Measurements from ENCODE around the gene ASIP.
"Not testable (repeated sequence)": the region's sequence is repeated elsewhere in the genome, so short reads cannot be mapped to it uniquely, and the experiment has no call there.

Gene ASIP

DNA sequence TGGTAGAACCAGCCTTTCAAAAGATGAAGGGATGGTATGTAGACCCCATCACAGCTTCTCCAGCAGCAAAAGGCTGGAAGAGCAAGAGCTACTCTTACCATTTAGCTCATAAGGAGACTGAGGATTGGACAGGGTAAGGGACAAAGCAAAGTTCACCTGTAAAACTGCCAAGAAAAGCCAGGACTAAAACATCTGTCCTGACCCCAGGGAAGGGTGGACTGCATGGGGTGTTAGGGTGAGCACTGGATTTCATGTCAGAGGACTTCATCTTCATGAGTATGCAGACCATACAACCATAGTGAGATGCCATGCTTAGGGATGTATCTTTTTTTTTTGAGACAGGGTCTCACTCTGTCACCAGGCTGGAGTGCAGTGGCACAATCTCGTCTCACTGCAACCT, 42.6 kb downstream of the ASIP start:
- 100% methylated on average over 1 of the region's 1 CpG; no CpG with 5 or more reads in 1 of the 2 experiments for WGBS, 2 experiments (ENCODE audit: insufficient coverage in 2 of 2)
- H3K27ac ChIP-seq (ENCODE audit: low read depth, low read length, severe bottlenecking) = no peak overlapping the region
- H3K4me3 ChIP-seq (ENCODE audit: extremely low read depth, insufficient read depth, low read length, poor library complexity, severe bottlenecking) = no peak overlapping the region
- peaks cover 93% of the 10 kb centered on the region for H3K36me3 ChIP-seq (ENCODE audit: control insufficient read depth, insufficient read depth, low read length)
- H3K4me1 ChIP-seq (ENCODE audit: control insufficient read depth, insufficient read depth, low read length, poor library complexity, severe bottlenecking) = no peaks in the 10 kb centered on the region
- no peaks in the 10 kb centered on the region for H3K9me3 ChIP-seq (ENCODE audit: control insufficient read depth, low read length)

DNA sequence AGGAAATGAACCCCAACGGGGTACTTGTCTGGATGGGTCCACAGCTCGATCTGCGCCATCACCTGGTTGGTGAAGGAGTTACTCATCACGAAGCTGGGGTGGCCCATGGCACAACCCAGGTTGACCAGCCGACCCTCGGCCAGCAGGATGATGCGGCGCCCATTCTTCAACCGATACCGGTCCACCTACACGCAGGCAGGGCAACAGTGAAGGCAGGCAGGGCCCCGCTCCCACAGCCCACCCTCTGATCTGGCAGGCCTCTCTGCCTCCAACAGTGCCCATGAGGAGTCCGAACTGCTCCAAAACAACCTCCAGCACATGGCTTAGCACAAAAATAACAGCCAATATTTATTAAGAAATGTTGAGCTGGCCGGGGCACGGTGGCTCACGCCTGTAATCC, 44.2 kb downstream of the ASIP start:
- Histone ChIP-seq H3K4me3 (ENCODE audit: extremely low read depth, insufficient read depth, low read length, poor library complexity, severe bottlenecking) (no peak overlapping the region), H3K4me1 (ENCODE audit: control insufficient read depth, insufficient read depth, low read length, poor library complexity, severe bottlenecking) (no peaks in the 10 kb centered on the region), H3K36me3 (ENCODE audit: control insufficient read depth, insufficient read depth, low read length) (peaks cover 89% of the 10 kb centered on the region), H3K9me3 (ENCODE audit: control insufficient read depth, low read length) (no peaks in the 10 kb centered on the region), H3K27ac (ENCODE audit: low read depth, low read length, severe bottlenecking) (no peak overlapping the region)
- 95 to 96% methylated on average over 15 to 16 of the region's 16 CpGs for WGBS, 2 experiments (ENCODE audit: insufficient coverage in 2 of 2)

DNA sequence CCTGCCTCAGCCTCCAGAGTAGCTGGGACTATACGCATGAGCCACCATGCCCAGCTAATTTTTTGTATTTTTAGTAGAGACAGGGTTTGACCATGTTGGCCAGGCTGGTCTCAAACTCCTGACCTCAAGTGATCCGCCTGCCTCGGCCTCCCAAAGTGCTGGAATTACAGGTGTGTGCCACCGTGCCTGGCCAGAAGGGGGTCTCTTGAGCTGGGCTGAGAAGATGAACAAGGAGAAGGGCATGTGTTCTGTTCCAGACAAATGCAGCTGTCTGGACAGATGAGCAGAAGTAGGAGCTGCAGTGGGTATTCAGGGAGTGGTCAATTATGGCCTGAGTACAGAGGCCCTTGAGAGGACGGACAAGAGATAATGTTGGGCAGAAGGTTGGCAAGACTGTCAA, 46.3 kb downstream of the ASIP start:
- H3K36me3 ChIP-seq (ENCODE audit: control insufficient read depth, insufficient read depth, low read length) = peaks cover 89% of the 10 kb centered on the region
- H3K27ac ChIP-seq (ENCODE audit: low read depth, low read length, severe bottlenecking); H3K4me3 ChIP-seq (ENCODE audit: extremely low read depth, insufficient read depth, low read length, poor library complexity, severe bottlenecking); H3K4me1 ChIP-seq (ENCODE audit: control insufficient read depth, insufficient read depth, low read length, poor library complexity, severe bottlenecking); H3K9me3 ChIP-seq (ENCODE audit: control insufficient read depth, low read length): not testable (repeated sequence)
- 90 to 100% methylated on average over 5 of the region's 5 CpGs for WGBS, 2 experiments (ENCODE audit: insufficient coverage in 2 of 2)

DNA sequence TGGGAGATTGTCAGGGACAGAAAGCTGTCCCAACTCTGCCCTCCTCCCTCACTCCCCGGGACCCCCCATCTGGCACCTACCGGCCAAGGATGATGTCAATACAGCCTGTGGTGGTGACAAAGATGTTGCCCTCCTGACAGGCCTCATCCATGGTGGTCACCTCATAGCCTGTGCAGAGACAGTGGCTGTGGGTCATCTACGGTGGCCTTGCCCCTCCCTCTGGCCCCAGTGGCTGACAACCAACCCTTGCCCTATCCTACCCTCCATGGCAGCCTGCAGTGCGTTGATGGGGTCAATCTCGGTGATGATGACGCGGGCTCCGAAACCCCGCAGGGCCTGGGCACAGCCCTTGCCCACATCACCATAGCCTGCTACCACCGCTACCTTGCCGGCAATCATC, 49.2 kb downstream of the ASIP start:
- Histone ChIP-seq H3K4me3 (ENCODE audit: extremely low read depth, insufficient read depth, low read length, poor library complexity, severe bottlenecking) (no peak overlapping the region), H3K4me1 (ENCODE audit: control insufficient read depth, insufficient read depth, low read length, poor library complexity, severe bottlenecking) (peaks cover 2% of the 10 kb centered on the region), H3K36me3 (ENCODE audit: control insufficient read depth, insufficient read depth, low read length) (peaks cover 89% of the 10 kb centered on the region), H3K9me3 (ENCODE audit: control insufficient read depth, low read length) (no peaks in the 10 kb centered on the region), H3K27ac (ENCODE audit: low read depth, low read length, severe bottlenecking) (no peak overlapping the region)
- 84 to 100% methylated on average over 6 to 8 of the region's 11 CpGs for WGBS, 2 experiments (ENCODE audit: insufficient coverage in 2 of 2)

DNA sequence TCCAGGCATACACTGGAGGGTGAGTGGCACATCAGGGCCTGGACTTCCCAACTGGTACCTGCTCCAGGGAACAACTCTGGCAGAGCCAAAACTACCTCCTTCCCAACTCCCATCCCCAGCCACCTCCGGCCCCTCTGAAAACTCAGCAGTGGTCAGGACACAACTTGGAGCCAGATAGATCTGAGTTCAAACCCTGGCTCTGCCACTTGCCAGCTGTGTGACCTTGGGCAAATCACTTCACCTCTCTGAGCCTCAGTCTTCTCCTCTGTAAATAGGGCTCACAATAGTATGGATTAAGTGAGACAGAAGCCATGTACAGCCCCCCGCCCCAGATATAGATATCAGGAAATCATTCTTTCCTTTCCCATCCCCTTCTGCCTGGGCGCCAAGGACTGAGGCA, 51.3 kb downstream of the ASIP start:
- no peak overlapping the region for H3K27ac ChIP-seq (ENCODE audit: low read depth, low read length, severe bottlenecking)
- no peak overlapping the region for H3K4me3 ChIP-seq (ENCODE audit: extremely low read depth, insufficient read depth, low read length, poor library complexity, severe bottlenecking)
- peaks cover 2% of the 10 kb centered on the region for H3K4me1 ChIP-seq (ENCODE audit: control insufficient read depth, insufficient read depth, low read length, poor library complexity, severe bottlenecking)
- peaks cover 84% of the 10 kb centered on the region for H3K36me3 ChIP-seq (ENCODE audit: control insufficient read depth, insufficient read depth, low read length)
- H3K9me3 ChIP-seq (ENCODE audit: control insufficient read depth, low read length) = no peaks in the 10 kb centered on the region
- WGBS, 2 experiments (ENCODE audit: insufficient coverage in 2 of 2) = 100% methylated on average over 2 of the region's 3 CpGs; no CpG with 5 or more reads in 1 of the 2 experiments

DNA sequence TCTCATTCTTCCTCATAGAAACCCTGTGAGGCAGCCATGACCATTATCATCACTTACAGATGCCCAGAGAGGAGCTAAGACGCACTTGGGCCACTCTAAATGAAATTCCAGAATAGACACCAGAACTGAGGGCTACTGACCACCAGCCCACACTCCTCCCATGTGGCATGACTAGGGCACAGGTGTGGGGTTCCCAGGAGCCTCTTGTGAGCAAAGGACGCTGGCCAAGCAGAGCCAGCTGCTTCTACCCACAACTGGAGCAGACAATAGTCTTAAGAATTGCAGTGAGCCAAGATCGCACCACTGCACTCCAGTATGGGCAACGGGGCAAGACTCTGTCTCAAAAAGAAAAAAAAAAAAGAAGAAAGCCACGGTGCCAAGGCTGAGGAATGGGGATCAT, 51.9 kb downstream of the ASIP start:
- H3K36me3 ChIP-seq (ENCODE audit: control insufficient read depth, insufficient read depth, low read length) = peaks cover 78% of the 10 kb centered on the region
- H3K9me3 ChIP-seq (ENCODE audit: control insufficient read depth, low read length) = no peaks in the 10 kb centered on the region
- WGBS, 2 experiments (ENCODE audit: insufficient coverage in 2 of 2) = 86 to 92% methylated on average over 4 to 5 of the region's 5 CpGs
- H3K27ac ChIP-seq (ENCODE audit: low read depth, low read length, severe bottlenecking) = no peak overlapping the region
- no peak overlapping the region for H3K4me3 ChIP-seq (ENCODE audit: extremely low read depth, insufficient read depth, low read length, poor library complexity, severe bottlenecking)
- peaks cover 2% of the 10 kb centered on the region for H3K4me1 ChIP-seq (ENCODE audit: control insufficient read depth, insufficient read depth, low read length, poor library complexity, severe bottlenecking)

DNA sequence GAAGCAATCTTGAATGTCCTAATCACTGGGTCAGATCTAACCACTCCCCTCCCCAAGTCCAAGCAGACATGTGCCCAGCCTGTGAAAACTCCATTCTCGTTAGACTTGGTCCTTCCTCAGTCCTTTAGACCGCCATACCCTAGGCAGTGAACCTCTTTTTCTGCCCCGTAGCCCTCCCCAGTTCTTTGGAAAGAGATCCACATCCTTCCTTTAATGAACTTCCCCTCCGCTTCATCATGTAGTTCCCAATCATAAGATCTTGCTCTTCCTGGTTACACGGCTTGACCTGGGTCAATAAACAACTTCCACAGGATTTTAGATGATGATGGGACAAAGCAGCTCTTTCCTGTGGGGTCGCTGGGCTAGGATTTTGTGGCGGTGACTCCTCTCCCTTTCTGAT, 52.4 kb downstream of the ASIP start:
- 98 to 99% methylated on average over 4 to 6 of the region's 7 CpGs for WGBS, 2 experiments (ENCODE audit: insufficient coverage in 2 of 2)

DNA sequence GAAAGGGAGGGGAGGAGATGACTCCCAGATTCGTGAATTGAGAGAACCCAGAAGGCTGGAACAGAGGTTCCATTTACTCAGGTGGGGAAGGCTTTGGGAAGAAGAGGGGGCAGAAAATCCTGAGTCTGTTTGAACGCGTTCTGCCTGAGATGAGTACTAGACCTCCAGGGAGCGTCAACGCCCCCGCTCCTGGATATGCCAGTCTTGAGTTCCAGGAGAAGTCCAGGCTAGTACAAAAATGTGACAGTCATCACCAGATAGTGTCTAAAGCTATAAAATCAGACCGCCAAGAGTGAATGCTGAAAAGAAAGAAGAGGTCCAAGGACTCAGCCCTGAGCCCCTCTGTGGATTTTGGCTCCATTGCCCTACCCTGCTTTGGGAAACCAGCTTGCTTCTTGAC, 53.3 kb downstream of the ASIP start:
- H3K27ac ChIP-seq (ENCODE audit: low read depth, low read length, severe bottlenecking) = no peak overlapping the region
- WGBS, 2 experiments (ENCODE audit: insufficient coverage in 2 of 2) = 96 to 98% methylated on average over 7 of the region's 7 CpGs
- H3K36me3 ChIP-seq (ENCODE audit: control insufficient read depth, insufficient read depth, low read length) = peaks cover 74% of the 10 kb centered on the region
- peaks cover 2% of the 10 kb centered on the region for H3K4me1 ChIP-seq (ENCODE audit: control insufficient read depth, insufficient read depth, low read length, poor library complexity, severe bottlenecking)
- no peak overlapping the region for H3K4me3 ChIP-seq (ENCODE audit: extremely low read depth, insufficient read depth, low read length, poor library complexity, severe bottlenecking)
- no peaks in the 10 kb centered on the region for H3K9me3 ChIP-seq (ENCODE audit: control insufficient read depth, low read length)

More for the DNA sequence above, 52.4 kb downstream of the ASIP start:
- Histone ChIP-seq H3K27ac (ENCODE audit: low read depth, low read length, severe bottlenecking) (no peak overlapping the region), H3K4me1 (ENCODE audit: control insufficient read depth, insufficient read depth, low read length, poor library complexity, severe bottlenecking) (peaks cover 2% of the 10 kb centered on the region), H3K36me3 (ENCODE audit: control insufficient read depth, insufficient read depth, low read length) (peaks cover 73% of the 10 kb centered on the region), H3K4me3 (ENCODE audit: extremely low read depth, insufficient read depth, low read length, poor library complexity, severe bottlenecking) (no peak overlapping the region), H3K9me3 (ENCODE audit: control insufficient read depth, low read length) (no peaks in the 10 kb centered on the region)

DNA sequence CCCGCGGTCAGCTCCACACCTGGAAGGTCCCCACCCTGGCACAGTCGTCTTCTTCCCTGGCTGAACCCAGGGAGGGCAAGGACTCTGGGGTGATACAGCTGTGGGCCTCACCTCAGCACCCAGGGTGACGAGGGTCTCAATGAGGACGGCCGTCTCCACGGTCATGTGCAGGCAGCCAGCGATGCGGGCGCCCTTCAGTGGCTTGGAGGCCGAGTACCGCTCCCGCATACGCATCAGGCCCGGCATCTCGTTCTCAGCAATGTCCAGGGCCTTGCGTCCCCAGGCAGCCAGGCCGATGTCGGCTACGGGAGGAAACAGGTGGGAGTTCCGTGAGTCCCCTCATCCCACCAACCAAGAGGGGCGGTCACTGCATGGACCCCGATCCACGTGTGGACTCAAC, 54.1 kb downstream of the ASIP start:
- no peak overlapping the region for H3K4me3 ChIP-seq (ENCODE audit: extremely low read depth, insufficient read depth, low read length, poor library complexity, severe bottlenecking)

DNA sequence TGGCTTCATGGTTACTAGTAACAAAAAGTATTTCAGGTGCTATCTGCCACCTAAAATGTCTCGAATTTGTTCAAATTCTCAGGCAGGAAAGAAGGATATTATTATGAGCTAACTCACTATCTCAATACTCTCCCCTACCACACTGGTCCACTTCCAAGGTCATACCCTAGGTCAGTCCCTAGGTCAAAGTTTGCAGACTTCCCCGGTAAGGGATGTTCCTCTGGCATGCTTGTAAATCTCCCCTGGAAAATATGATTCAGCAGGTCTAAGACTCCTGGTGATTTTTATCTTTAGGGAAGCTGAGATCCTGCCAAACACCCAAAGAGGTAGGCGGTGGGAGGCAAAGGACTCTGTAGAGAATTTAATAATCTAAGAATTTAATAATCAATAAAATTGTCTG, 55.2 kb downstream of the ASIP start:
- H3K4me1 ChIP-seq (ENCODE audit: control insufficient read depth, insufficient read depth, low read length, poor library complexity, severe bottlenecking) = peaks cover 12% of the 10 kb centered on the region
- H3K36me3 ChIP-seq (ENCODE audit: control insufficient read depth, insufficient read depth, low read length) = peaks cover 71% of the 10 kb centered on the region
- no peaks in the 10 kb centered on the region for H3K9me3 ChIP-seq (ENCODE audit: control insufficient read depth, low read length)
- H3K4me3 ChIP-seq (ENCODE audit: extremely low read depth, insufficient read depth, low read length, poor library complexity, severe bottlenecking) = no peak overlapping the region
- WGBS, 2 experiments (ENCODE audit: insufficient coverage in 2 of 2) = 93 to 100% methylated on average over 1 to 2 of the region's 3 CpGs
- H3K27ac ChIP-seq (ENCODE audit: low read depth, low read length, severe bottlenecking) = no peak overlapping the region

More for the DNA sequence above, 54.1 kb downstream of the ASIP start:
- Histone ChIP-seq H3K4me1 (ENCODE audit: control insufficient read depth, insufficient read depth, low read length, poor library complexity, severe bottlenecking) (peaks cover 2% of the 10 kb centered on the region), H3K27ac (ENCODE audit: low read depth, low read length, severe bottlenecking) (no peak overlapping the region), H3K9me3 (ENCODE audit: control insufficient read depth, low read length) (no peaks in the 10 kb centered on the region), H3K36me3 (ENCODE audit: control insufficient read depth, insufficient read depth, low read length) (peaks cover 74% of the 10 kb centered on the region)
- WGBS, 2 experiments (ENCODE audit: insufficient coverage in 2 of 2) = 95% methylated on average over 21 to 24 of the region's 24 CpGs

DNA sequence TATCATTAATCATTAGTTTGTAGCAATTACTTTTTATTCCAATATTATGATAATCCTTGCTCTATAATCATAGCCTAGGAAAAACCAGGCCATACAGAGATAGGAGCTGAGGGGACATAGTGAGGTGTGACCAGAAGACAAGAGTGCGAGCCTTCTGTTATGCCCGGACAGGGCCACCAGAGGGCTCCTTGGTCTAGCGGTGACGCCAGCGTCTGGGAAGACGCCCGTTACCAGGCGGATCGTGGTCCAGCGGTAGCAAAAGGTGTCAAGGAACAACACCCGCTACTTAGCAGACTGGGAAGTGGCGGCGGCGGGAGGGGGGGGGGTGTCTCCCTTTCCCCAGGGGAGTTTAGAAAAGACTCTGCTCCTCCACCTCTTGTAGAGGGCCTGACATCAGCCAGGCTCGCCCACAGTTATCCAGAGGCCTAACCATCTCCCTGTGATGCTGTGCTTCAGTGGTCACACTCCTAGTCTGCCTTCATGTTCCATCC, 57.1 kb downstream of the ASIP start:
- H3K4me3 ChIP-seq (ENCODE audit: extremely low read depth, insufficient read depth, low read length, poor library complexity, severe bottlenecking); H3K27ac ChIP-seq (ENCODE audit: low read depth, low read length, severe bottlenecking); H3K9me3 ChIP-seq (ENCODE audit: control insufficient read depth, low read length): not testable (repeated sequence)
- WGBS, 2 experiments (ENCODE audit: insufficient coverage in 2 of 2) = 55 to 100% methylated on average over 1 to 4 of the region's 15 CpGs
- Histone ChIP-seq H3K4me1 (ENCODE audit: control insufficient read depth, insufficient read depth, low read length, poor library complexity, severe bottlenecking) (peaks cover 14% of the 10 kb centered on the region), H3K36me3 (ENCODE audit: control insufficient read depth, insufficient read depth, low read length) (peaks cover 58% of the 10 kb centered on the region)

Measured in mesodermal cell (in vitro differentiated cells).